VCaP (cell line): ENCODE results near the gene GREB1.

Source experiments
- H3K27ac ChIP-seq: fragments of 450-650 bp; 2 replicates; pipeline ENCODE4 v1.5.1; 2017
- TF ChIP-seq, protein P1 (sequence below): fragments of 450-650 bp; conservative IDR thresholded peaks from 2 replicates; pipeline ENCODE4 v1.5.1; 2017; ENCODE audit warnings: mild to moderate bottlenecking, moderate library complexity

Gene GREB1

DNA sequence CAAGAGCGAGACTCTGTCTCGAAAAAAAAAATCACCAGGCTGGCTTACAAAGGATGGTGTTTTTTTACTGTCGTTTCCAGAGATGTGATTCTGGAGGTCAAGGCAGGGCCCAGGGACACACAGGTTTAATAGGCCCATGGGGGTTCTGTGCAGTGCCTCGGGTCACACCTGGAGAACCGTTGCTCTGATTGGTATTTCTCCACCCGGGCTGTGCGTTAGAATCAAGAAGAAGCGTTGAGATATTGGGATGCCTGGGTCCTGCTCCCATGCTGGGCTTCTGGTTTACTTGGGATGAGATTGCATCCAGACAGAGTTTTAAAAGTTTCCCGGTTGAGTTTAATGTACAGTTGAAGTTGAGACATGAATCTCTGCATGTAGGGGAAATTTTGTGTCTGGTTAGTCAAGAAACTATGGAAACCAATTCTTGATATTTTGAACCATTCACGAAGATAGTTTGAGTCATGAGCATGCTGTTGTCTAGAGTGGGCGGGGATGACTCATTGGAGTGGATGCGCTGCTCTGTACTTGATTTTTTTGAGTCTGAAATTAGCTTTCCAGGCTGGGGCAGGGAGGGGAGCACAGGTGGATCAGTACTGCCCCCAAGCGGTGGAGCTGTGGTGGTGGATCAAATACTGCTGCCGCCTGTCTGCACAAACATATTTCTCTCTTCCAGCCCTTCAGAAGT is 50.1 kb downstream of the GREB1 start:
- H3K27ac ChIP-seq, result peak overlapping the region; percentile 70
- TF ChIP-seq, protein P1, sequence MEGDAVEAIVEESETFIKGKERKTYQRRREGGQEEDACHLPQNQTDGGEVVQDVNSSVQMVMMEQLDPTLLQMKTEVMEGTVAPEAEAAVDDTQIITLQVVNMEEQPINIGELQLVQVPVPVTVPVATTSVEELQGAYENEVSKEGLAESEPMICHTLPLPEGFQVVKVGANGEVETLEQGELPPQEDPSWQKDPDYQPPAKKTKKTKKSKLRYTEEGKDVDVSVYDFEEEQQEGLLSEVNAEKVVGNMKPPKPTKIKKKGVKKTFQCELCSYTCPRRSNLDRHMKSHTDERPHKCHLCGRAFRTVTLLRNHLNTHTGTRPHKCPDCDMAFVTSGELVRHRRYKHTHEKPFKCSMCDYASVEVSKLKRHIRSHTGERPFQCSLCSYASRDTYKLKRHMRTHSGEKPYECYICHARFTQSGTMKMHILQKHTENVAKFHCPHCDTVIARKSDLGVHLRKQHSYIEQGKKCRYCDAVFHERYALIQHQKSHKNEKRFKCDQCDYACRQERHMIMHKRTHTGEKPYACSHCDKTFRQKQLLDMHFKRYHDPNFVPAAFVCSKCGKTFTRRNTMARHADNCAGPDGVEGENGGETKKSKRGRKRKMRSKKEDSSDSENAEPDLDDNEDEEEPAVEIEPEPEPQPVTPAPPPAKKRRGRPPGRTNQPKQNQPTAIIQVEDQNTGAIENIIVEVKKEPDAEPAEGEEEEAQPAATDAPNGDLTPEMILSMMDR, result peak; percentile 89

GRCh38 chr2:11584525-11585056 is 50.7 kb downstream of the GREB1 start:
- TF ChIP-seq, protein P1, result peak; percentile 55
- no peak overlapping the region for H3K27ac ChIP-seq

DNA sequence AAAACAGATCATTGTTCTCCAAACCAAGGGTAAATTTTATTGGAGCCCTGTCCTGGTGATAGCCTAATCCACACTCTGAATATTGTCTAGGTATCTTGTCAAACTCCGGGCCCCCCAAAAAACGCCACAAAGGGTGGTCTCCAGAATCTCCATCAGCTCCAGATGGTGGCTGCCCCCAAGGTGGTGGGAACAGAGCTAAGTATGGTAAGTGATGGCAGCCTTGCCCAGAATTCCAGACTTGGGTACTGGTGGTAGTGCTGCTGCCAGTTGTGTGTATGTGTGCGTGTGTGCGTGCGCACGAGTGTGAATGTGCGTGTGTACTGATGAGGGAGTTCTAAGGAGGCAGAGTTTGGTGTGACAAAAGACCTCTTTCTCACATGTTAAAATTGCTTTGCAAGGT is 51.2 kb downstream of the GREB1 start:
- no peak overlapping the region for H3K27ac ChIP-seq
- TF ChIP-seq, protein P1, result no peak

DNA sequence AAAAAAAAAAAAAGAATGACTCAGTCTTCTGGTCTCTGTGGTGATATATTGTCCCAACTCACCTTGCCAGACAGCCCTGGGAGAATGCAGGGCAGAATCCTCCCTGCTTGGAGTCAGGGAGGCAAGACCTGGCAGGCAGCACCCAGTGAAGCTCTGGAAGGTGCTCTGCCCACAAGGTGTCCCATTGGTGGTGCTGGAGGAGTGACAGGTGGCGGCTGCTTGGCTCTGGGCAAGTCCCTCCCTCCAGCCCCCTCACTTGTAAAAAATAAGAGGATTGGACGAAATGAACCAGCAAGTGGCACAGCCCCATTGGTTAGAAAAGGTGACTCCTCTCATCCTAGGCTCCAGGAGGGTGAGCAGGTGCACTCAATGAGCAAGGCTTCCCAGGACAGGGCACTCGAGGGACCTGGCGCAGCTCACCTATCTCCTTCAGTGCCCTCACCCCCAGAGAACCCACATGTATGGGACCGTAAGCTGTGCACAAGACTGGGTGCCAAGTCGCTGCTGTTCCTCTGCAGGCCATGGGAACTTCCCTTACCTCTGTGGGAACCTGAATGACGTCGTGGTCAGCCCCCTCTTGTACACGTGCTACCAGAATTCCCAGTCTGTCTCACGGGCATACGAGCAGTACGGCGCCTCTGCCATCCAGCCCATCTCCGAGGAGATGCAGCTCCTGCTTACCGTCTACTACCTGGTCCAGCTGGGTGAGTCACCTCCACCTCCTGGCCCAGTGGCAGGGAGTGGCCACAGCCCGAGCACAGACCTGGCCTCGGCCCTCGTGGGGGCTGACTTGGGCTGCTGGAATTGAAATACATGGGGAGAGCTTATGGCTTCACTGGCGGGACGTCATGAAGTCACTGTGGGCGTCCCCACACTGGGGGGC is 54.6 kb downstream of the GREB1 start:
- no peak overlapping the region for H3K27ac ChIP-seq
- TF ChIP-seq, protein P1, result no peak

DNA sequence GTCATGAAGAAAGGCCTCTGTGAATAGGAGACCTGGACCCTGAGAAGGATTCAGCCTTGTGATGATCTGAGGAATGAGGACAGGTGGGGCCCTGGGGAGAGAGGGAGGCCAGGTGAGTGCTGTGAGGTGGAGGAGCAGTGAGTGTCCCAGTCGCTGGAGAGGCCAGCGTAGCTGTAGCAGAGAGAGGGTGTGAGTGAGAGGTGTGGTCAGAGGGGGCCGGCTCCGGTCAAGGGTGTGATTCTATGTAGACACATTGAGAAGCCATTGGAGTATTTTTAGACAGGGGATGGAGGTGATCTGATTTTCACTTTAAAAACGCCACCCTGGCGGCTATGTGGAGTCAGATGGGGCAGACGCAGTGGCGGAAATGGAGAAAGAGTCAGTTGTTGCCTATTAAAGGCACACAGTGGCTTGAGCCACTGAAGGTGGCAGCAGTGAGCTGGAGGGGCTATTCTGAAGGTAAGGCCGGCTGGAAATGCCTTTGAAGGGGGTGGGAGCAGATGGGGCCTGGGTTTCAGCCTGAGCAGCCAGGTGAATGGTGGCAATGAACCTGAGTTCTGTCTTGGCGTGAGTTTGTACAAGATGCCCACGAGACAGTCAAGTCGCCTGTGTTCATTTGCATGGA is 55.6 kb downstream of the GREB1 start:
- no peak overlapping the region for H3K27ac ChIP-seq
- TF ChIP-seq, protein P1, result peak; percentile 30

GRCh38 chr2:11590193-11590592 is 56.3 kb downstream of the GREB1 start:
- TF ChIP-seq, protein P1, result no peak
- no peak overlapping the region for H3K27ac ChIP-seq

- no peak overlapping the region for H3K27ac ChIP-seq
- TF ChIP-seq, protein P1, result no peak
These were observed 57.2 kb downstream of the GREB1 start for GRCh38 chr2:11591091-11591490.
